Endothelial cell of umbilical vein (primary cell): ENCODE results near the gene ABL1. TPM values are rescaled to one million over a fixed set of nuclear protein-coding genes. Genes with fewer than 3 reads are reported as not detected.

Experiments
- BruUV-seq: library from RNA; stranded (reverse); fragments of 400-500 nt; replicated peaks from 2 replicates; lab custom pipeline; 2021; lab: Mats Ljungman, UMichigan
- CTCF ChIA-PET: fragments of 300-600, 350-600 bp; sonication (Branson Sonifier 250); formaldehyde crosslinking; loops from one replicate; lab custom pipeline; 2021; ENCODE audit warnings: antibody characterized with exemption, inconsistent platforms; lab: Charles Lee
- POLR2A ChIA-PET: fragments of 300-600, 350-600 bp; sonication (Branson Sonifier 250); formaldehyde crosslinking; loops from one replicate; lab custom pipeline; 2021; ENCODE audit warnings: antibody characterized with exemption, inconsistent platforms; lab: Charles Lee
- DNase-seq: peaks from one replicate; pipeline ENCODE4 v3.0.0-alpha.2; 2011; ENCODE audit warnings: low read depth, low spot score
- FAIRE-seq: peaks from 2 replicates; lab custom pipeline; 2011; peaks lifted over from hg19 to GRCh38; lab: Jason Lieb, UNC
- H2AFZ ChIP-seq: 2 replicates; pipeline ENCODE4 v1.6.0; 2012; ENCODE audit warnings: low read depth, low read length, control low read depth, inconsistent platforms
- H3K27ac ChIP-seq: 2 replicates; pipeline ENCODE4 v1.5.1; 2011; ENCODE audit warnings: low read depth, mild to moderate bottlenecking, control low read depth, low read length, moderate library complexity; ENCODE audit not compliant: insufficient read depth
- H3K27me3 ChIP-seq, 2 experiments: 2 replicates each; pipeline versions ENCODE4 v1.6.0 to v1.6.1; 2011; ENCODE audit warnings: low read length in 2 of 2, mixed read lengths in 1 of 2; ENCODE audit not compliant: control insufficient read depth in 2 of 2, insufficient read depth in 2 of 2
- H3K36me3 ChIP-seq, 2 experiments: 2 replicates in 1 of 2; 3 replicates in 1 of 2; pipeline ENCODE4 v1.5.1; 2011; ENCODE audit warnings: low read length in 2 of 2, mild to moderate bottlenecking in 1 of 2, moderate library complexity in 1 of 2; ENCODE audit not compliant: control insufficient read depth in 2 of 2, insufficient read depth in 2 of 2; ENCODE audit errors: extremely low read depth in 1 of 2
- H3K4me1 ChIP-seq: 3 replicates; pipeline ENCODE4 v1.5.1; 2011; ENCODE audit warnings: mild to moderate bottlenecking, low read length; ENCODE audit not compliant: control insufficient read depth, insufficient read depth; ENCODE audit errors: extremely low read depth
- H3K4me2 ChIP-seq: 2 replicates; pipeline ENCODE4 v1.6.1; 2011; ENCODE audit warnings: low read length, control low read depth, mixed read lengths; ENCODE audit not compliant: insufficient read depth
- H3K4me3 ChIP-seq, 3 experiments: fragments of 200-600 bp in 1 of 3; sonication (generic), shearing (Covaris generic) in 1 of 3; replicated peaks in 1 of 3; 2 replicates each; pipeline ENCODE4 v1.5.1; 2011 to 2016; ENCODE audit warnings: control low read depth in 3 of 3, low read length in 3 of 3, mild to moderate bottlenecking in 2 of 3, inconsistent platforms in 1 of 3, low read depth in 1 of 3, moderate library complexity in 1 of 3; ENCODE audit not compliant: insufficient read depth in 1 of 3
- H3K79me2 ChIP-seq: 2 replicates; pipeline ENCODE4 v1.6.0; 2012; ENCODE audit warnings: low read length, inconsistent platforms; ENCODE audit not compliant: control insufficient read depth, insufficient read depth
- H3K9ac ChIP-seq: replicated peaks from 2 replicates; pipeline ENCODE3; 2011; ENCODE audit warnings: low read length, control low read depth; ENCODE audit not compliant: insufficient read depth; ENCODE audit errors: extremely low read depth
- H3K9me1 ChIP-seq: replicated peaks from 3 replicates; pipeline ENCODE4 v1.6.0; 2011; ENCODE audit warnings: mild to moderate bottlenecking, low read length; ENCODE audit not compliant: control insufficient read depth, insufficient read depth; ENCODE audit errors: extremely low read depth
- H3K9me3 ChIP-seq: replicated peaks from 2 replicates; pipeline ENCODE4 v1.5.1; 2012; ENCODE audit warnings: low read length, inconsistent platforms; ENCODE audit not compliant: control insufficient read depth, insufficient read depth
- H4K20me1 ChIP-seq: replicated peaks from 2 replicates; pipeline ENCODE3; 2011; ENCODE audit warnings: mild to moderate bottlenecking, low read length; ENCODE audit not compliant: control insufficient read depth, insufficient read depth; ENCODE audit errors: extremely low read depth
- EZH2 ChIP-seq: IDR thresholded peaks from 2 replicates; pipeline ENCODE4 v1.6.1; 2012; ENCODE audit warnings: borderline replicate concordance, low read depth, mild to moderate bottlenecking, moderate library complexity, low read length, inconsistent platforms; ENCODE audit not compliant: severe bottlenecking
- FOS ChIP-seq: IDR thresholded peaks from 2 replicates; pipeline ENCODE4 v1.6.1; 2011; ENCODE audit warnings: mild to moderate bottlenecking, low read length, moderate library complexity, borderline replicate concordance; ENCODE audit not compliant: insufficient read depth
- GATA2 ChIP-seq: IDR thresholded peaks from 2 replicates; pipeline ENCODE4 v1.7.0; 2011; ENCODE audit warnings: low read depth, mild to moderate bottlenecking, moderate library complexity, mixed read lengths, low read length; ENCODE audit not compliant: insufficient read length, insufficient read depth
- JUN ChIP-seq: IDR thresholded peaks from 2 replicates; pipeline ENCODE4 v1.6.1; 2011; ENCODE audit warnings: borderline replicate concordance, low read depth; ENCODE audit not compliant: insufficient read length, insufficient read depth
- MYC ChIP-seq: IDR thresholded peaks from one replicate; pipeline ENCODE4 v1.6.1; 2011; ENCODE audit warnings: mild to moderate bottlenecking, low read depth, low read length
- POLR2A ChIP-seq: IDR thresholded peaks from 2 replicates; pipeline ENCODE4 v1.6.1; 2012; ENCODE audit warnings: low read depth, mild to moderate bottlenecking, control low read depth, low read length
- POLR2AphosphoS5 ChIP-seq: IDR thresholded peaks from 2 replicates; pipeline ENCODE4 v1.6.1; 2012; ENCODE audit warnings: low read depth, mild to moderate bottlenecking, control low read depth, low read length, moderate library complexity; ENCODE audit not compliant: insufficient read depth
- dilution Hi-C: fragments of 300-500 bp; cut with MboI; formaldehyde crosslinking; loops from one replicate; pipeline ENCODE4 v1.15.0; 2019; ENCODE audit warnings: low sequenced_read_pairs; ENCODE audit not compliant: extremely low pct_ligation_motif_present
- intact Hi-C: fragments of 100-400 bp; cut with micrococcal nuclease; formaldehyde crosslinking; loops from one replicate; pipeline ENCODE4 v1.10.0; 2022
- polyA plus RNA-seq, 4 experiments: library from polyadenylated mRNA; depleted of rRNA in 3 of 4; stranded (reverse) in 3 of 4; unstranded in 1 of 4; fragments of >200 nt; gene quantifications; 2 replicates each; pipeline versions ENCODE4 v1.2.1 to v1.2.3, GENCODE V29; 2011 to 2012; ENCODE audit warnings: missing spikeins in 1 of 4
- total RNA-seq: library from RNA; stranded (reverse); gene quantifications from 2 replicates; pipeline ENCODE4 v1.2.3, GENCODE V29; 2021
- TF ChIP-seq, protein P1 (sequence below): IDR thresholded peaks from 2 replicates; pipeline ENCODE4 v1.6.1; 2011; ENCODE audit not compliant: insufficient read depth, insufficient read length
- TF ChIP-seq, protein P2 (sequence below), 2 donors: IDR thresholded peaks; 1 replicate in 1 of 2; 2 replicates in 1 of 2; pipeline ENCODE4 v1.5.1; 2011; ENCODE audit warnings: low read length in 2 of 2, mild to moderate bottlenecking in 2 of 2, moderate library complexity in 2 of 2, control low read depth in 1 of 2, inconsistent platforms in 1 of 2, low read depth in 1 of 2; ENCODE audit not compliant: insufficient read depth in 1 of 2; ENCODE audit errors: extremely low read depth in 1 of 2

Gene ABL1
- total and polyA plus RNA-seq, 2 donors (not counting 3 experiments of a cell fraction or from before 2014, with no cell fraction given) = 32.1 to 87.1 TPM

DNA sequence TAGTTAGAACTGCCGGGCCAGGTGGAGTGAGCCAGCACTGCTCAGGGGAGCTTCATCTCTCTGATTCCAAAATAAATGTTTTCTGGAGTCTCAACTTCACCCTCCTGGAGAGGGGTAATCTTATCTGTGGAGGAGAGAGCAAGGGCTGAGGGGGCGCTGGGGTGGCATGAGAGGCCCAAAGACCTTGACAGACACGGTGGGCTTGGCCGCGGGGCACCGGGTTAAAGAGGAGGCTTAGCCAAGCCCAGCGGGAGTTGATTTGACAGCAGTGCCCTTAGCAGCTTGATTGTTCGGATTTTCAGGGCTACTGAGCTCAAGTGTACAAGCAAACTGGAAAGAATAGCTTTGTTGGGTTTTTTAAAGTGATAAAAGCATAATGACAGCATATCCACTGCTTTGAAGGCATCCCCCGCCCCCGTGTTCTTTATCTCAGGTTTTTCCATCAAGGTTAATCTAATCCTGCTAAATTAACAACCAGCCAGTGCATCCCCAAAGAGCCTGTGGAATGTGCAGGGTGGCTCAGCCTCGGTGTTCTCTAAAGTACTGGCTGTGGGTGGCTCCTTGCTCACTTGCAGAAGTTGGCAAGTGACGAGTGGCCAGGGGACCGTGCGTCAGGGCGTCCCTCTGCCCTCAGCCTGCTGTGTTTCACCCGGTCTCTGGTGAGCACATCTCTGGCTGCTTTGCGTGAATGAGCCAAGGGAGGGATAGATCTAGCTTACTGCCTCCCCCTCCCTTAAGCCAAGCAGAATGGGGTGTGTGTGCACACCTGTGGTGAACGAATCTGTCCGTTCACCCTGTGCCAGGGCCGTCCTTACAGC is 56.0 kb downstream of the ABL1 start:
- no peak overlapping the region for H3K4me3 ChIP-seq
- ChIA-PET POLR2A (no interaction called here), CTCF (interaction anchor here (0.6 to 2.8 kb wide), 6 partner anchors 8 to 190 kb away, joined by 3 to 23 read pairs (median 3); no protein-coding TSS in a partner anchor)
- H3K36me3 ChIP-seq = peaks cover 25 to 42% of the 10 kb centered on the region in 2 experiments
- dilution Hi-C loops = no loop called here
- no peaks in the 10 kb centered on the region for H3K9me1 ChIP-seq
- FAIRE-seq (no peak), DNase-seq (no peak)
- BruUV-seq = no TSS peak
- H3K4me1 ChIP-seq = no peaks in the 10 kb centered on the region
- peaks cover 2% of the 10 kb centered on the region for H3K79me2 ChIP-seq
- H4K20me1 ChIP-seq = no peaks in the 10 kb centered on the region
- intact Hi-C loops = loop anchor here (5.0 kb wide), 1 partner anchor 156 kb away; no protein-coding TSS in a partner anchor
- H3K27ac ChIP-seq = no peak overlapping the region
- no peak overlapping the region for H2AFZ ChIP-seq
- H3K27me3 ChIP-seq = no peaks in the 10 kb centered on the region
- no peak for TF ChIP-seq POLR2A
- TF ChIP-seq, protein P1, sequence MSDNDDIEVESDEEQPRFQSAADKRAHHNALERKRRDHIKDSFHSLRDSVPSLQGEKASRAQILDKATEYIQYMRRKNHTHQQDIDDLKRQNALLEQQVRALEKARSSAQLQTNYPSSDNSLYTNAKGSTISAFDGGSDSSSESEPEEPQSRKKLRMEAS = no peak
- H3K9ac ChIP-seq = no peak overlapping the region
- no peak overlapping the region for H3K4me2 ChIP-seq
- H3K9me3 ChIP-seq = no peaks in the 10 kb centered on the region

DNA sequence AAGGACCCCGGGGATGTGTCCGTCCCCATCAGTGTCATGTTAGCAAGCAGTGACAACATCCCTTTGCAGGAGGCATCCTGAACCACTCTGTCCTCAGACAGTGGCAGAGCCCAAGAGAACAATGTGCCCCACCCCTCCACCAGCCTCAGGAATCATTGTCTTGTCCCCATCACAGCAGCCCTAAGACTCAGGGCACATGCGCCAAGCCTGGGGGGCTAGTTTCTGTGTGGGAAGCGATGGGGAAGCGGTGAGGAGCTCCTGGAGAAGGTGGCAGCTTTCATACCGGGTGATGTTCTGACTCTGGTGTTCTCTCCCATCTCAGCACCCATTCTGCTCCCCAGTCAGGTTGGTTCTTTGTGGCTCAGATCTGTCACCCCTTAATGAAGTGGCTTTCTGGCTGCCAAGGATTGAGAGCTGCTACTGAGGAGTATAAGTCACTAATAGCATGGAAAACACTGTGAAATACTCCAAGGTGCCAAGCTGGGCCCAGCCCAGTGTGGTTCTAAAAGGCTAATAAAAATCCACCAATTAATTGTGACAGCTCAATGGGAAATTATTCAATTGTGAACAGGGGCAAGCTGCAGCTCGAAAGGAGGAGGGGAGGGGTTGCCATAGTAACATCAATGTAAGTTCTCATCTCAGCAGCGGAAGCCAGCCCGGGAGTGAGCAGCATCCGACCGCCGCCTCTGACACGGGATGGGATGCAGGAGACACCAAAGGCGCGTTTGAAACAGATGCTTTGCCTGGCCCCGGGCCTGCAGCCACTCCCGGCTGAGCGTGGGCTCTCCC is 56.8 kb downstream of the ABL1 start:
- no peaks in the 10 kb centered on the region for H3K4me1 ChIP-seq
- H3K4me3 ChIP-seq = no peak overlapping the region
- H4K20me1 ChIP-seq = no peaks in the 10 kb centered on the region
- POLR2A ChIA-PET = no interaction called here
- dilution Hi-C loops (no loop called here), intact Hi-C loops (loop anchor here (1.0 to 5.0 kb wide), 2 partner anchors 106 to 155 kb away; no protein-coding TSS in a partner anchor)
- CTCF ChIA-PET = interaction anchor here (1.0 to 4.4 kb wide), 6 partner anchors 8 to 191 kb away, joined by 3 to 27 read pairs (median 5); no protein-coding TSS in a partner anchor
- no peaks in the 10 kb centered on the region for H3K79me2 ChIP-seq
- no peaks in the 10 kb centered on the region for H3K9me1 ChIP-seq
- FAIRE-seq (no peak), DNase-seq (no peak)
- no peak overlapping the region for H3K27ac ChIP-seq
- no peak overlapping the region for H3K4me2 ChIP-seq
- peaks cover 21 to 35% of the 10 kb centered on the region in 2 experiments for H3K36me3 ChIP-seq
- H3K9ac ChIP-seq = no peak overlapping the region
- TF ChIP-seq FOS (no peak), POLR2A (no peak), EZH2 (no peak), JUN (no peak), GATA2 (no peak), POLR2AphosphoS5 (no peak), MYC (no peak)
- TF ChIP-seq, protein P2, sequence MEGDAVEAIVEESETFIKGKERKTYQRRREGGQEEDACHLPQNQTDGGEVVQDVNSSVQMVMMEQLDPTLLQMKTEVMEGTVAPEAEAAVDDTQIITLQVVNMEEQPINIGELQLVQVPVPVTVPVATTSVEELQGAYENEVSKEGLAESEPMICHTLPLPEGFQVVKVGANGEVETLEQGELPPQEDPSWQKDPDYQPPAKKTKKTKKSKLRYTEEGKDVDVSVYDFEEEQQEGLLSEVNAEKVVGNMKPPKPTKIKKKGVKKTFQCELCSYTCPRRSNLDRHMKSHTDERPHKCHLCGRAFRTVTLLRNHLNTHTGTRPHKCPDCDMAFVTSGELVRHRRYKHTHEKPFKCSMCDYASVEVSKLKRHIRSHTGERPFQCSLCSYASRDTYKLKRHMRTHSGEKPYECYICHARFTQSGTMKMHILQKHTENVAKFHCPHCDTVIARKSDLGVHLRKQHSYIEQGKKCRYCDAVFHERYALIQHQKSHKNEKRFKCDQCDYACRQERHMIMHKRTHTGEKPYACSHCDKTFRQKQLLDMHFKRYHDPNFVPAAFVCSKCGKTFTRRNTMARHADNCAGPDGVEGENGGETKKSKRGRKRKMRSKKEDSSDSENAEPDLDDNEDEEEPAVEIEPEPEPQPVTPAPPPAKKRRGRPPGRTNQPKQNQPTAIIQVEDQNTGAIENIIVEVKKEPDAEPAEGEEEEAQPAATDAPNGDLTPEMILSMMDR (IDR thresholded peaks at IDR 0.05; ENCODE audit: extremely low read depth in 1 of 2, insufficient read depth in 1 of 2, low read depth in 1 of 2, low read length in 2 of 2) = no peak
- TF ChIP-seq, protein P1 = no peak
- no TSS peak for BruUV-seq
- H3K27me3 ChIP-seq = no peaks in the 10 kb centered on the region
- no peaks in the 10 kb centered on the region for H3K9me3 ChIP-seq
- H2AFZ ChIP-seq = no peak overlapping the region
